Measurements from ENCODE around the gene USP21.
"Not testable (repeated sequence)": the region's sequence is repeated elsewhere in the genome, so short reads cannot be mapped to it uniquely, and the experiment has no call there.

Gene USP21, protein sequence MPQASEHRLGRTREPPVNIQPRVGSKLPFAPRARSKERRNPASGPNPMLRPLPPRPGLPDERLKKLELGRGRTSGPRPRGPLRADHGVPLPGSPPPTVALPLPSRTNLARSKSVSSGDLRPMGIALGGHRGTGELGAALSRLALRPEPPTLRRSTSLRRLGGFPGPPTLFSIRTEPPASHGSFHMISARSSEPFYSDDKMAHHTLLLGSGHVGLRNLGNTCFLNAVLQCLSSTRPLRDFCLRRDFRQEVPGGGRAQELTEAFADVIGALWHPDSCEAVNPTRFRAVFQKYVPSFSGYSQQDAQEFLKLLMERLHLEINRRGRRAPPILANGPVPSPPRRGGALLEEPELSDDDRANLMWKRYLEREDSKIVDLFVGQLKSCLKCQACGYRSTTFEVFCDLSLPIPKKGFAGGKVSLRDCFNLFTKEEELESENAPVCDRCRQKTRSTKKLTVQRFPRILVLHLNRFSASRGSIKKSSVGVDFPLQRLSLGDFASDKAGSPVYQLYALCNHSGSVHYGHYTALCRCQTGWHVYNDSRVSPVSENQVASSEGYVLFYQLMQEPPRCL

GRCh38 chr1:161159087-161159912, at the start of gene USP21:
USP21 (plus strand) TSS chr1:161159500; CDS start chr1:161160641, 1,141 bp downstream.
- peak; percentile 49 for DNase-seq

DNA sequence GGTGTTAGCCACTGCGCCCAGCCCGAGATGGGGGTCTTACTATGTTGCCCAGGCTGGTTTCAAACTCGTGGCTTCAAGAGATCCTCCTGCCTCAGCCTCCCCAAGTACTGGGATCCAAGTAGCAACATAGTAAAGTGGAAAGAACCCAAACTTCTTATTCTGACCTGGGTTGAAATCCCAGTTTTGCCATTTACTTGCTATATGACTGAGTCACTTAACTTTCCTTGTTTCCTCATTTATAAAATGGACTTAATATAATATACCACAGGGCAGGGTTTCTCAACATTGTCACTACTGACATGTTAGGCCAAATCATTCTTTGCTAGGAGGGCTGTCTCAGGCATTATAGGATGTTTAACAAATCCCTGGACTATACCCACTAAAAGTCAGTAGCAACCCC, 48.2 kb upstream of the USP21 start:
- DNase-seq, result no peak

- DNase-seq, result no peak
These were observed 47.8 kb upstream of the USP21 start for GRCh38 chr1:161111527-161111926.

DNA sequence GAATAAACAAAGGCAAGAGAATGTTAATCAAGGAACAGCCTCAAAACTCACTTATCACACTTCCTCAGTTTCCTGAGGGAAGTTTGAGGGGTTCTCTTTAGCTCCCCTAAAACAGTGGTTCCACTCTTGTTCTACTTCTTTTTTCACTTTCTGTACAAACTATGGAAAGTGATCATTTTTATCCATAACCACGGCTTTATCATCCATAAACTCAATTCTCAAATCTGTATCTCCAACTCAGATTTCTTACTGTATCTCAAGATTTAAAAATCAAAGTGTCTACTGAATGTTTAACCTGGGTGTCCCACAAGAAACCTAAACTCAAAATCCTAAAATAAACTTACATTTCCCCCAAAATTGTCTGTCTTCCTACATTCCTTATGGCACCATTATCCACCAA, 45.4 kb upstream of the USP21 start:
- DNase-seq, result no peak

DNA sequence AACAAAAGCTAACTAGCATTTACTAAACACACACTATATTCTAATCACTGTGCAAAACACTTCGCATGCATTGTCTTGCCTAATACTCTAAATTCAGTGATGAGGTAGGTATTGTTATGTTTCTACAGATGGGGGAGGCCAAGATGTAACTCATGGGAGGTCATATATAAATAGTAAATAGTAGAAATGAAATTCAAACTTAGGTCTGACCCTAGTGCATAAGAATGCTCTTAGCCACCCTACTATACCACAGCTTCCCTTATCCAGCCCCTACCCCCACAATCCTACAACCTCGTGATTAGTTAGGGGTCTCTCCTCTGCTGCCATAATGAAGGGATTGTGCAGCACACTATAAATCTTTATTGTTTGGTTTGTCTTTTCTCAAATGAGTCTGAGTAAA, 44.7 kb upstream of the USP21 start:
- DNase-seq, result no peak

- no peak for DNase-seq
These were observed 44.1 kb upstream of the USP21 start for GRCh38 chr1:161115132-161115711.

DNA sequence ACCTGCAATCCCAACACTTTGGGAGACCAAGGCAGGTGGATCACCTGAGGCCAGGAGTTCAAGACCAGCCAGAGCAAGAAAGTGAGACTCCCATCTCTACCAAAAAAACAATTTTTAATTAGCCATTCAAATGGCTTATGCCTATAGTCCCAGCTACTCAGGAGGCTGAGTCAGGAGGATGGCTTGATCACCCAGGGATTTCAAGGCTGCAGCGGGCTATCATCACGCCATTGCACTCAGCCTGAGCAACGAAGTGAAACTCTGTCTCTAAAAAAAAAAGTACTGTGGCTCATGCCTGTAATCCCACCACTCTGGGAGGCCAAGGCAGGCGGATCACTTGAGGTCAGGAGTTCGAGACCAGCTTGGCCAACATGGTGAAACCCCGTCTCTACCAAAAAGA, 43.3 kb upstream of the USP21 start:
- not testable (repeated sequence) for DNase-seq

DNA sequence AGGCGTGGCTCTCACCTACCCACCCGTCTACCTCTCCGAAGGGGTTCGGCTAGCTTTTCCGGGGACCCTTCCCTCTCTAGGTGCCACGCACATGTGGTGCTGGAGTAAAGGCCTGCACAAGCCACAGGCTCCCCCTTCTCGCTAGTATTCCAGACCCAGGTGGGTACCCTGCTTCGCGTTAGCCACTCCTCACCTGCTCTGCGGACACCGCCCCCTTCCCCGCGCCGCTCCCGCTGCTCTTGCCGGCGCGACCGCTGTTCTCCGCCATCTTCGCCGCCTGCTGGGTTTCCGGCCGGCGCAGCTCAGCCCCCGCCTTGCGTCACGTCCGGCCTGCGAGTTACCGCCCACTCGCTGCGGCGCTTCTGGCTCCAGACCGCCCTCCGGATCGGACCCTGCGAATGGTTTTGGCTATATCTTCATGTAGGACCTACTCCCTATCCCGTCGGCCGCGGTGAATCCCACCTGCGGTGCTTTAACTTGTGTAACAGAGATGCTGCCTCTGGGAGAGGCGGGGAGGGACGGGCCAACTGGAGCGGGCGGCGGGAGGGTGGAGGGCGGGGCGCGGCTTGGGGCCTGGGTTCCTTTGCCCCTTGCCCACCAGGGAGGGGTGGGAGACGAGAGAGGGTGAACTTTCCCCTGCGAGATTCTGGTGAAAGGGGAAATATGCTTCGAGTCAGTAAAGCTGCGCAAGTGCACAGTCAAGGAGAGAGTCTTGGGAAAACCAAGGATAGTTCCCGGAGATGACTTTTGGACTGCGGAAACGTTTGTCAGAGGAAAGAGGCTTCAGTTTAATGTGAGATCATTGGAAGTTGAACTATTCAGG, 41.3 kb upstream of the USP21 start, which contains the start of the genes NIT1 and PFDN2:
Gene NIT1 (plus strand): TSS at position 347 of the 823 bp plus-strand sequence. CDS start 72 bp downstream, at position 419.
Gene PFDN2 (minus strand): TSS at position 279 of the 823 bp plus-strand sequence. CDS start 11 bp downstream, at position 268.
- no peak for DNase-seq

DNA sequence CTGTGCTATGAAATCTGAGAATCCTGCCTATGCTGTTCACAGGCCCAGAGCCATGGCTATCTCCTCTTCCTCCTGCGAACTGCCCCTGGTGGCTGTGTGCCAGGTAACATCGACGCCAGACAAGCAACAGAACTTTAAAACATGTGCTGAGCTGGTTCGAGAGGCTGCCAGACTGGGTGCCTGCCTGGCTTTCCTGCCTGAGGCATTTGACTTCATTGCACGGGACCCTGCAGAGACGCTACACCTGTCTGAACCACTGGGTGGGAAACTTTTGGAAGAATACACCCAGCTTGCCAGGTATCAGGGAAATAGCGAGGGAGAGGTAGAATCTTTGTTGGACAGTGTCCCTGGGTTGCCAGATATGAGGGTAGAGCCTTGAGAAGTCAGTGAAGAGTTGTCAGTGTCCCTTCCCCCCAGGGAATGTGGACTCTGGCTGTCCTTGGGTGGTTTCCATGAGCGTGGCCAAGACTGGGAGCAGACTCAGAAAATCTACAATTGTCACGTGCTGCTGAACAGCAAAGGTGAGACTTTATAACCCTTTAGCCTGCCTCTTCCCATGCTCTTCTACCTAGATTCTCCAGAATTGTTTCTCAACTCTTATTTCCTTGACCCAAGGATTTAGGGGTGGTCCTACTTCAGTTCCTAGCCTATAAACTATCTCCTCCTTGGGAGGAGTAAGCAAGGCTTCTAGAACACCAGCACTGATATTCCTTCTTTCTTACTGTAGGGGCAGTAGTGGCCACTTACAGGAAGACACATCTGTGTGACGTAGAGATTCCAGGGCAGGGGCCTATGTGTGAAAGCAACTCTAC, 40.0 kb upstream of the USP21 start:
- DNase-seq, result no peak

DNA sequence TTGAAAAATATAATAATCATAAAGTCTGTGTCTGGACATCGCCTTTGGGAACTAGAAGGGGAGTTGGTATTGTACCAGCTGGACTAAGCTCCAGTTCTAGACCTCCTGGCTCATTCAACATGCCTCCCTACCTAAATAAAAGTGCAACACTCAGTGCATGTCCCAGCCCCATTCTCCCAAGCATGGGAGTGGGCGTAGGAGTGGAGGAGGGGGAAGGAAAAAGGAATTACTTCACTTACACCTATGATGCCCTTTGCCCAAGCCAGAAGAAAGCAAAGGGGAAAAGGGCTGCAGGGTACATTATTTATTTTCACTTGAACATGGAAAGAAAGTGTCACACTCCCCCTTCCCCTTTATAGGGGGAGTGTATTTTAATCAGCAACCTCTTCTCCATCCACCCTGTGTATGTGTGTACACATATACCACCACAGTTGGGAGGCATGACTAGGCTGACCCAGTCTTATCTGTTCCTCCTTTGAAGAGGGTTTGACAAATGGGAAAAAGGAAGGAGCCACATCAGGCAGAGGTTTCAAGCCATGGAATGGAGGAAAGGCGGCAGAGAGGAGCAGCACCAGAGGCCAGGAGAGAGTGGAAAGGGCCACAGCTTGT, 38.2 kb upstream of the USP21 start:
- DNase-seq, result no peak

DNA sequence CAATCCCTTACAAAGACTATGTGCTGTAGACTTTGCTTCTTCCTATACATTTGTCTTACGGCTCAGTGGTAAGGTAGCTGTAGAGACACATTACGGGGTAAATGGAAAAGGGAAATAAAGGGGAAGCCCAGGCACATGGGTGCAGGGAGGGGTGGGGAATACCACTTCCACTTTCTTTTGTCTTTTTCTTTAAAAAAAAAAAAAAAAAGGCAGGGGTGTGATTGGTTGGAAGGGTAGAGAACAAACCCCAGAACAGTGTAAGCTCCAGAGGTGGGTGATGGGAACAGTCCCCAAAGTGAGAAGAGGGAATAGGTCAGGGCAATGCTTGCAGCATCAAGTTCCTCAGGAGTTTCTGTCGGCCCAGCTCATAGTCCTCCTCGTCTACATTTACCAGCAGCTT, 37.5 kb upstream of the USP21 start:
- DNase-seq, result no peak

DNA sequence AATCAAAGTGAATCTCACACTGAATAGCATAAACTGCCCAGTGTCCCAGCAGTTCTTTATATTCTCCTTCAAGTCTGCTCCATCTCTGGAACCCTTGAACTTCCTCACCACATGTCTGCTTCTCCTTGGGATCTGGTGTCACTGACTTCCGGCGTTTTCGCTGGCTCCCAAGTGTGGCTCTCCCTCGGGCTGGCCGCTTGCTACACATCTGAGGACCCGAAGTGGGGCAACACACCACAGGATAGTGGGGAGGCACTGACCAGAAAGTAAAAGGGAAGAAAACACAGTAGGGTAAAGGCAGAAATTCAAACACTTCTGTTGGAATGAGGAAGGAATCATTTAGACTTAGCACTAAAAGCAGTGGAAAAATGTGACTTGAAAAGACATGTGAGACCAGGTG, 36.3 kb upstream of the USP21 start:
- no peak for DNase-seq

DNA sequence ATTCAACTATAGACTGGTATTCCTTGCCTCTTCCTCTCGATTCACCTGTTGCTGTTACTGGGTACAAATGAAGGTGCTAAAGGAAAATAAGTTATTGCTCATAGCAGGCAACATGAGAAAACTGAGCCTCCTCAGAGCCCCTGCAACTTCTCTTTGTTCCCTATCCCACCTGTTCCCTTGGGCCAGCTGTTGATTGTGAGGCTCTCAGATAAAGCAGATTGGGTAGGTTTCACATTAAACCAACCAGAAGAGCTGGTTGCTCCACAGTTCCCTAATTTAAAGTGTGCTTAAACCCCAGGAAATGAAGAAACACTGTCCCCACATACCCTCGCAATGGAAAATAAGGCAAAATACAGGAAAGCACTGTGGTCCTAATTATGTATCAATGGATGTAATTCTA, 31.7 kb upstream of the USP21 start:
- DNase-seq, result no peak

DNA sequence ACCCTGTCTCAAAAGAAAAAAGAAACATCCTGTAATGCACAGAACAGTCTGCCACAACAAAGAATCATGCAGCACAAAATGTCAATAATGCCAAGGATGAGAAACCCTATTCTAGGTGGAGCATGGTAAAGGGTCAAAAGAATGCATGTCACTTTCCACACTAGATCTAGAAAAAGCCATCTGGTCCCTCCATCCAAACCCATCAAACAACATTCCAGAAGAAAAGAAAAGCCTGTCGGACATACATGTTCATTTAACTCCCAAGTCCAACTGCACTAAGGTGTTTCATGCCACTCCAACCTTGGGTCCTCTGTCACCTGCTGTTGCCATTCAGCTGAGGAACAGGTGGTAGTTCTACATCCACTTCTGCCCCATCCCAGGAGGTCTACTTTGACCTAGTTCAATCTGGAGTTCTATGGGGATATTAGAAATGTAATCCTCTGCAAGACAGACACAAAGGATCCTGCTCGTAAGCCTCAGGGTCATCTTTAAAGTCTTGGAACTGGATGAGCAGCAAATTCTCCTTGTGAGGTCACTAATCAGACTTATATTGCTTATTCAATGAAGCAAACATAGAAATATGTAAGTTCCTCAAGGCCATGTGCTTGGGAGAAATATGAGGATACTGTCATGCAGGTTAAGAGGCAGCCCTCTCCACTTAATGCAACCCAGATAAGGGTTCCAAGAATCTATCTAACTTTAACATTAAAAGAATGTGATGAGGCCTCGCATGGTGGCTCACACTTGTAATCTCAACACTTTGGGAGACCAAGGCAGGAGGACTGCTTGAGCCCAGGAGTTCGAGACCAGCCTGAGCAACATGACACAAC, 30.5 kb upstream of the USP21 start:
- no peak for DNase-seq

GRCh38 chr1:161130266-161130665, 29.0 kb upstream of the USP21 start:
- no peak for DNase-seq

DNA sequence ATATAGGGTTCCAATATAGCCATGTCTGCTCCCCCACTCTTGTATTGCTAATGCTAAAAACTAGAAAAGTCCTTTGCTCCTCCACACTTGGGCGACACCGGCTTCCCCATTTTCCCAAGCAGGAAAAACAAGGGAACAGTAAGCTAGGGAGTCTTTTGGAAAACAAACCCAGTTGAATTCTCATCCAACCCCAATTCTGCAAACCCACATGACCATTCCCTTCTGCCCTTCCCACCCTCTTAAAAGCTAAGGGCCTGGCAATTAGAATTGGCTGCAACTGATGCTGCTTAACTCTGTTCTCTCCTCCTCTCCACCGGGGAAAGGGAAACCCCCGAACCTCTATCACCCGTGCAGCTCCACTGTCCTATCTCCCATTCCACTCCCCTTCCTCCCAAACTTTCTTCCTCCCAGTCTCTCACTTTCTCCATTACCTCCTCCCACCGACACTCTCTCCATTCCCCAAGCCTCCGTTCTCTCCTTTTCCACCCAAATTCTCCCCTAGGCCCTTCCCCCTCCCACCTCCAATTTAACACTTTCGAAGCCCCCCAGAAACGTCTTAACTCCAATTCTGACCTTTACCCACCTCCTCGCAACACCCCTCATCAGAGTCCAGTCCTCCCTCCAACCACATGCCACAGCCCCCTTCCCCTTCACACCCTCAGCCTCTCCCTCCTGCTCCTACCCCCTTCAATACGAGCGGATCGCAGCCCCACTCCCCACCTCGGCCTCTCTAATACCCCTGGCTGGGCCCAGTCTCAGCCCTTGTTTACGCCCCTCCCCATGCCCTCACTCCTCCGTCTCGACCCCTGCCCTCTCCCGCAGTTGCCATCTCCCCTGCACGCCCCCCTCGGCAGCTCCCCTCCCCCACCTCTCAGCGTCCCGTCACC, 27.5 kb upstream of the USP21 start:
- DNase-seq, result no peak

- DNase-seq, result peak; percentile 94
These were observed 26.7 kb upstream of the USP21 start, which contains the start of gene DEDD for GRCh38 chr1:161132410-161133219. DEDD (minus strand) TSS chr1:161132667; CDS start chr1:161124462, 8,205 bp downstream.

DNA sequence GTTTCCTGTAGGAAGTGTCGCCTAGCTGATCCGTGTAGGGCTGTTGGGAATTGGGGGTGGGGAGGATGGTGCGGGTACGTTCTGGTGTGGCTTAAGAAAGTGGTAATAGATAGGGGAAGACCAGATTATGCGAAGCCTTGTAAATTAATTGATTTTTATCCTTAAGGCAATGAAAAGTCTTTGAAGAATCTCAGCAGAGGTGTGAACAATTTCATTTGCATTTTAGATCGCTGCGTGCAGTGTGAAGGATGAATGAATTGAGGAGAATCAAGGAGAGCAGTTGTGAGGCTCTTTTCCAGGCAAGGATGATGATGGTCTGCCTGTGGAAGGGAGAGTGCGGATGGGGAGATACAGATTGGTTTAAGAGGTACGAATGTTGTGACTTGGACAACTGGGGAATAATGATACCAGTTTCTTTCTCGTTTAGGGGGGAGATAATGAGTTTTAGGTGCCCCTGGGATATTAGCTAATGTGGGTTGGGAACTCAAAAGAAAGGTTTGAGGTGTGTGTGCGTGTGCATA, 26.0 kb upstream of the USP21 start:
- no peak for DNase-seq

All from NCI-H524 treated with DMSO at 0.1 percent for 48 hours (cell line).